Measurements from ENCODE around the gene SPTLC2. TPM values are rescaled to one million over a fixed set of nuclear protein-coding genes. Genes with fewer than 3 reads are reported as not detected.
"Not testable (repeated sequence)": the region's sequence is repeated elsewhere in the genome, so short reads cannot be mapped to it uniquely, and the experiment has no call there.

SPTLC2 gene
- polyA plus RNA-seq, 1 donor: 17.4 TPM

DNA sequence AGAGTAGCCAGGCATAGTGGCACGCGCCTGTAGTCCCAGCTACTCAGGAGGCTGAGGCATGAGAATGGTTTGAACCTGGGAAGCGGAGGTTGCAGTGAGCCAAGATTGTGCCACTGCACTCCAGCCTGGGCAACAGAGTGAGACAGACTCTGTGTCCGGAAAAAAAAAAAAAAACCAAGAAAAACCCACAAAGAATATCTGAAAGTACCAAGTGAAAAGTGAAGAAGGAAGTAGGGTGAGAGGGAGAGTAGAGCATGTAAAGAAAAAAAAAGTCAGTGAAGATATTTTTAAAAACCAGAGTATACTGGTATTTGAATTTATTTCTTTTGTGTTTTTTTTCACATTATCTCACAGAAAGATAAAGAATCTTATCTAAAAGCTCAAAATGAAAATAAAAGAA, 74.5 kb downstream of the SPTLC2 start:
- Histone ChIP-seq H3K4me1 (ENCODE audit: control insufficient read depth, insufficient read depth, low read length) (no peaks in the 10 kb centered on the region), H3K36me3 (ENCODE audit: control insufficient read depth, insufficient read depth, low read length) (peaks cover 17% of the 10 kb centered on the region), H3K4me3 (ENCODE audit: low read length) (no peak overlapping the region), H3K27me3 (ENCODE audit: control insufficient read depth, insufficient read depth, low read length) (no peaks in the 10 kb centered on the region), H3K27ac (ENCODE audit: low read length) (no peak overlapping the region), H3K9me3 (ENCODE audit: control insufficient read depth, low read depth, low read length) (no peaks in the 10 kb centered on the region)
- 78% methylated on average over 1 of the region's 4 CpGs for whole genome bisulfite sequencing (ENCODE audit: insufficient coverage, low lambda C conversion rate)
- DNase-seq: no peak

DNA sequence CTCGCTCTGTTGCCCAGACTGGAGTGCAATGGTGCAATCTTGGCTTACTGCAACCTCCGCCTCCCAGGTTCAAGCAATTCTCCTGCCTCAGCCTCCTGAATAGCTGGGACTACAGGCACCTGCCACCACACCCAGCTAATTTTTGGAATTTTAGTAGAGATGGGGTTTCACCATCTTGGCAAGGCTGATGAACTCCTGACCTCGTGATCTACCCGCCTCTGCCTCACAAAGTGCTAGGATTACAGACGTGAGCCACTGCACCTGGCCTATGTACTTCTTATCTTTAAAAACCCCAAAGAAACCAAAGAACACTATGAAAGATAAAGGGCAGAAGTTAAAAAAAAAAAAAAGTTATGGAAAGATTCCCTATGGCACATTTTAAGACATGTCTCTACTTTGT, 79.5 kb downstream of the SPTLC2 start:
- no CpG with 5 or more reads among the region's 5 CpGs for WGBS (ENCODE audit: insufficient coverage, low lambda C conversion rate)
- H3K27ac ChIP-seq (ENCODE audit: low read length); H3K4me1 ChIP-seq (ENCODE audit: control insufficient read depth, insufficient read depth, low read length); H3K27me3 ChIP-seq (ENCODE audit: control insufficient read depth, insufficient read depth, low read length); H3K36me3 ChIP-seq (ENCODE audit: control insufficient read depth, insufficient read depth, low read length); H3K9me3 ChIP-seq (ENCODE audit: control insufficient read depth, low read depth, low read length); H3K4me3 ChIP-seq (ENCODE audit: low read length): not testable (repeated sequence)
- DNase-seq: peak in 1 of 2 donors; percentile 27

DNA sequence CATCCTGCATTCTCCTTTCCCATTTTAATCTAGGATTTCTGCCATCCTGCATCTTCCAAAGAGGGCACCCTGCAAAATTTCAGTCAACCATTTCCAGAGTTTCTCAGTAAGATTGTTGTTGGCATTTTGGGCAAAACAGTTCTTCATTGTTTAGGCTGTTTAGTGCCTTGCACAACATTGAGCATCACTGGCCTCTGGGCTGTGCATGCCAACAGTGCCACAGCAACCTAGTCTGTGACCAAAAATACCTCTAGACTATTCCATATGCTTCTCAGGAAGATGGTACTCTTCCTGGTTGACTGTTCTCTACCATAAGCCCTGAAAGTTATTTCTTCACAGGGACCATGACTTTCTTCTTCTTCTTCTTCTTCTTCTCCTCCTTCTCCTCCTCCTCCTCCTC, 85.4 kb downstream of the SPTLC2 start:
- H3K36me3 ChIP-seq (ENCODE audit: control insufficient read depth, insufficient read depth, low read length): peaks cover 2% of the 10 kb centered on the region
- no peak for DNase-seq
- H3K9me3 ChIP-seq (ENCODE audit: control insufficient read depth, low read depth, low read length): no peaks in the 10 kb centered on the region
- H3K4me3 ChIP-seq (ENCODE audit: low read length): no peak overlapping the region
- no peak overlapping the region for H3K27ac ChIP-seq (ENCODE audit: low read length)
- no peaks in the 10 kb centered on the region for H3K27me3 ChIP-seq (ENCODE audit: control insufficient read depth, insufficient read depth, low read length)
- H3K4me1 ChIP-seq (ENCODE audit: control insufficient read depth, insufficient read depth, low read length): no peaks in the 10 kb centered on the region

DNA sequence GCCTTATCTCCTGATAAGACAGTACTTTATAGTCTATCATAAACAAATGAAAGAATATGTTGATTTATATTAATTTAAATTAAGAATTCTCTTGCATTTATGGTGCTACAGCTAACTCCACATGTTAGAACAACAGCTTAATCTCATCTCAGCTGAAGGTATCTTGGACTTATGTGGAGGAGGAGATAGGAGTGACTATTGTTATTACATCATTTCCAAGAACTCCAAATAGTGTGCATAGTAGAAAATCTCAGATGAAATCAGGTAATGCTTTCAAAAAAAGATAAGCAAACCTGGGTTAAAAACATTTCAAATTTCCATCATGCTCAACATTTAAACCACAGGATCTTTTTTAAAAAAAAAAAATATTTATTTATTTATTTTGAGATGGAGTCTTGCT, 86.5 kb downstream of the SPTLC2 start:
- H3K27ac ChIP-seq (ENCODE audit: low read length): no peak overlapping the region
- no peak for DNase-seq

DNA sequence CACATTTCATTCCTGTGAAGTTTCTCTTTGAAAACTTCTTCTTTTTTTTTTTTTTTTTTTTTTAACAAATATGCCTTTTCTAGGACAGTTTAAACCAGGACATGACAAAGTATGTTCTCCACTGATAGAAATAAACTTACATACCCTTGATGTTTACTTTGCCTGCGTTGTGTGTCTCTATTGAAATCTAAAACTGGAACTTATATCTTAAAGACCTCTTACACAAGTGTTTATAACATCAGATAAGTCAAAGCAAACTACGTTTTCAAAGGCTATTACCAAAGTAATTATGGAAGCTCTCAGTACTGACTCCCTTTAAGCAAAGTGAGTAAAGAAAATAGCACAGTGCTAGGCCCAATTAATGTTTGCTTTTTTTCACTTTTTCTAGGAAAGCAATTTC, 87.2 kb downstream of the SPTLC2 start:
- H3K27ac ChIP-seq (ENCODE audit: low read length): no peak overlapping the region
- no peaks in the 10 kb centered on the region for H3K27me3 ChIP-seq (ENCODE audit: control insufficient read depth, insufficient read depth, low read length)
- no peak overlapping the region for H3K4me3 ChIP-seq (ENCODE audit: low read length)
- H3K9me3 ChIP-seq (ENCODE audit: control insufficient read depth, low read depth, low read length): no peaks in the 10 kb centered on the region
- no peaks in the 10 kb centered on the region for H3K36me3 ChIP-seq (ENCODE audit: control insufficient read depth, insufficient read depth, low read length)
- 33% methylated on average over 1 of the region's 2 CpGs for WGBS (ENCODE audit: insufficient coverage, low lambda C conversion rate)
- DNase-seq: no peak
- H3K4me1 ChIP-seq (ENCODE audit: control insufficient read depth, insufficient read depth, low read length): no peaks in the 10 kb centered on the region

More for the DNA sequence above, 86.5 kb downstream of the SPTLC2 start:
- Histone ChIP-seq H3K36me3 (ENCODE audit: control insufficient read depth, insufficient read depth, low read length) (peaks cover under 1% of the 10 kb centered on the region), H3K9me3 (ENCODE audit: control insufficient read depth, low read depth, low read length) (no peaks in the 10 kb centered on the region), H3K4me3 (ENCODE audit: low read length) (no peak overlapping the region), H3K27me3 (ENCODE audit: control insufficient read depth, insufficient read depth, low read length) (no peaks in the 10 kb centered on the region), H3K4me1 (ENCODE audit: control insufficient read depth, insufficient read depth, low read length) (no peaks in the 10 kb centered on the region)

GRCh38 chr14:77528701-77529100, 87.7 kb downstream of the SPTLC2 start:
- not testable (repeated sequence) for H3K27me3 ChIP-seq (ENCODE audit: control insufficient read depth, insufficient read depth, low read length); H3K4me3 ChIP-seq (ENCODE audit: low read length); H3K4me1 ChIP-seq (ENCODE audit: control insufficient read depth, insufficient read depth, low read length); DNase-seq; H3K27ac ChIP-seq (ENCODE audit: low read length); H3K9me3 ChIP-seq (ENCODE audit: control insufficient read depth, low read depth, low read length); H3K36me3 ChIP-seq (ENCODE audit: control insufficient read depth, insufficient read depth, low read length)
- WGBS (ENCODE audit: insufficient coverage, low lambda C conversion rate): no CpG with 5 or more reads among the region's 5 CpGs

- no peak for DNase-seq
- WGBS (ENCODE audit: insufficient coverage, low lambda C conversion rate): 78% methylated on average over 1 of the region's 1 CpG
- peaks cover 1% of the 10 kb centered on the region for H3K36me3 ChIP-seq (ENCODE audit: control insufficient read depth, insufficient read depth, low read length)
- H3K4me1 ChIP-seq (ENCODE audit: control insufficient read depth, insufficient read depth, low read length): peaks cover 3% of the 10 kb centered on the region
- H3K4me3 ChIP-seq (ENCODE audit: low read length): no peak overlapping the region
- H3K9me3 ChIP-seq (ENCODE audit: control insufficient read depth, low read depth, low read length): no peaks in the 10 kb centered on the region
- H3K27ac ChIP-seq (ENCODE audit: low read length): no peak overlapping the region
- no peaks in the 10 kb centered on the region for H3K27me3 ChIP-seq (ENCODE audit: control insufficient read depth, insufficient read depth, low read length)
Measured at GRCh38 chr14:77526266-77526665, 90.2 kb downstream of the SPTLC2 start.

DNA sequence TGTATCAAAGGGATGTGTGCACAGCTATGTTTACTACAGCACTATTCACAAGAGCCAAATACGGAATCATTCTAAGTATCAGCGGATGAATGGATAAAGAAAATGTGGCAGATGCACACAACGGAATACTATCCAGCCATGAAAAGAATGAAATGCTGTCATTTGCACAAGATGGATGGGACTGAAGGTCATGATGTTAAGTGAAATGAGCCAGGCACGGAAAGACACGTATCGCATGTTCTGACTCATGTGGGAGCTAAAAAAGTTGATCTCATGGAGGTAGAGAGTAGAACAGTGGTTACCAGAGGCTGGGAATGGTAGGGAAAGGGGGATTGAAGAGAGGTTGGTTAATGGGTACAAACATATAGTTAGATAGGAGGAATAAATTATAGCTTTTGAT, 91.9 kb downstream of the SPTLC2 start:
- DNase-seq: no peak
- Histone ChIP-seq H3K4me3 (ENCODE audit: low read length) (no peak overlapping the region), H3K36me3 (ENCODE audit: control insufficient read depth, insufficient read depth, low read length) (peaks cover 16% of the 10 kb centered on the region), H3K4me1 (ENCODE audit: control insufficient read depth, insufficient read depth, low read length) (peaks cover 3% of the 10 kb centered on the region), H3K27ac (ENCODE audit: low read length) (no peak overlapping the region), H3K27me3 (ENCODE audit: control insufficient read depth, insufficient read depth, low read length) (no peaks in the 10 kb centered on the region), H3K9me3 (ENCODE audit: control insufficient read depth, low read depth, low read length) (no peaks in the 10 kb centered on the region)
- WGBS (ENCODE audit: insufficient coverage, low lambda C conversion rate): 87% methylated on average over 5 of the region's 6 CpGs

GRCh38 chr14:77523109-77523508, 93.3 kb downstream of the SPTLC2 start:
- Histone ChIP-seq H3K4me1 (ENCODE audit: control insufficient read depth, insufficient read depth, low read length) (peaks cover 3% of the 10 kb centered on the region), H3K9me3 (ENCODE audit: control insufficient read depth, low read depth, low read length) (no peaks in the 10 kb centered on the region), H3K36me3 (ENCODE audit: control insufficient read depth, insufficient read depth, low read length) (peaks cover 25% of the 10 kb centered on the region), H3K4me3 (ENCODE audit: low read length) (no peak overlapping the region), H3K27me3 (ENCODE audit: control insufficient read depth, insufficient read depth, low read length) (no peaks in the 10 kb centered on the region), H3K27ac (ENCODE audit: low read length) (no peak overlapping the region)
- DNase-seq: no peak
- no CpG with 5 or more reads among the region's 3 CpGs for WGBS (ENCODE audit: insufficient coverage, low lambda C conversion rate)

DNA sequence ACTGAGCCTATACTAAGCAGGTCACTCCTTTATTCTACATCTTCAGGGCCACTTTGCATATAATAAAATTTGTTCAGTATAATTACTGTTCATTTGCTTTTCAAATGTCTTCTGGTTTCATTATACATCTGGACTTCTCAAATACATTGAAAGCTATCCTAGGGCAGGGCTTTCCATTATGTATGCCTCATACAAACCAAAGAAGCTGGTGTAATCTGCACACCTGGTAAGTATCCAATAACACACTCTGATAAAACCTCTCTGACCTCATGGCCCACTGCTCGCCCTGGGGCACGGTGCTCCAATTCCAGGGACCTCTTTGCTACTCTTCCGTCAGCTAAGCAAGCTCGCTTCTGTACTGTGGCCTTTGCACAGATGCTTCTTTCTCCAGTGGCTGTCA, 95.9 kb downstream of the SPTLC2 start:
- Histone ChIP-seq H3K36me3 (ENCODE audit: control insufficient read depth, insufficient read depth, low read length) (peaks cover 34% of the 10 kb centered on the region), H3K4me3 (ENCODE audit: low read length) (no peak overlapping the region), H3K9me3 (ENCODE audit: control insufficient read depth, low read depth, low read length) (no peaks in the 10 kb centered on the region), H3K27ac (ENCODE audit: low read length) (no peak overlapping the region), H3K4me1 (ENCODE audit: control insufficient read depth, insufficient read depth, low read length) (peaks cover 3% of the 10 kb centered on the region), H3K27me3 (ENCODE audit: control insufficient read depth, insufficient read depth, low read length) (no peaks in the 10 kb centered on the region)
- 100% methylated on average over 1 of the region's 4 CpGs for WGBS (ENCODE audit: insufficient coverage, low lambda C conversion rate)
- DNase-seq: no peak

DNA sequence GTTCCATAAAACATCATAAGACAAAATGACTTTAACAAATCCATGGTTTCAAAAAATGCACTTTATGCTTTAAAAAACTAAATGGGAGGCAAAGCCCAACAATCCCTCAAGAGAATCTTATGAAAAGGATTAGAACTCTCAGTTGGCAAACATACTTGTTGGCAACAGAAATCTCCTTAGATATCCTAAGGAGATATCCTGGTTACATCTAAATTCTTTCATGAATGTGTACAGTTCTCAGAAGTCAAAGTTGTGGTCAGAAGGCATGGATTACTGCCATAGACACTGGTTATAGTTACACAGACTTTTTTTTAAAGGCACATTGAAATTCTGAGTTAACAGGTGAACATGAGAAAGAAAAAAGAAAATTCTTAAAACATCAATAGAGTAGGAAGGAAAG, 100.3 kb downstream of the SPTLC2 start:
- H3K27me3 ChIP-seq (ENCODE audit: control insufficient read depth, insufficient read depth, low read length): no peaks in the 10 kb centered on the region
- no peak overlapping the region for H3K4me3 ChIP-seq (ENCODE audit: low read length)
- no peaks in the 10 kb centered on the region for H3K9me3 ChIP-seq (ENCODE audit: control insufficient read depth, low read depth, low read length)
- H3K4me1 ChIP-seq (ENCODE audit: control insufficient read depth, insufficient read depth, low read length): no peaks in the 10 kb centered on the region
- H3K27ac ChIP-seq (ENCODE audit: low read length): no peak overlapping the region
- H3K36me3 ChIP-seq (ENCODE audit: control insufficient read depth, insufficient read depth, low read length): peaks cover 48% of the 10 kb centered on the region
- no peak for DNase-seq

Data from large intestine (tissue), 3 donors.